ENCODE measurements around the gene ADRM1.

GRCh38 chr20:62266851-62267250, 35.9 kb upstream of the ADRM1 start:
- TF ChIP-seq CTCF (IDR thresholded peaks at IDR 0.05; ENCODE audit: low read length) (no peak), EZH2 (IDR thresholded peaks at IDR 0.05; ENCODE audit: borderline replicate concordance, low read length) (no peak)
